NCI-H1436 (cell line): Measurements from ENCODE around the gene SIGLEC8.

Experiments
- DNase-seq: peaks from one replicate; lab custom pipeline; 2025; lab: John Stamatoyannopoulos, UW

SIGLEC8 gene

DNA sequence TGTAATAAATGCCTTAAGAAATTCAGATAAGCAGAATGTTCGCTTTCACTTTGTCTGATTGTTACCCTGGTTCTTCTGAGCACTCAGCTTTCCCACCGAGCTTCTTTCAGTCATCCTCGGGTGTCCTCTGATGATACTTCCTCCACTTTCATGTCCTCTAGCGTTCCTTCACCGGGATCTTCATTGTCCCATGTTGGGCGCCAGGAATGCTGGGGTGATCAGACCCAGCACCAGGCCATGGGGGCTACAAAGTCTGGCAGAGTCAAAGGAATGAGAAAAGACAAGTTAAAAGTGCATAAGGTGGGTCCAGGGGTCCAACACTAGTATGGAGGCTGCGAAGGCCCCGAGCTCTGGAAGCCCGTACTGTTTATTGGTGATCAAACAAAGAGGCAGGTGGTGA lies 56.1 kb downstream of the SIGLEC8 start:
- DNase-seq: no peak
